ENCODE data around the gene FNBP1. TPM values are rescaled to one million over a fixed set of nuclear protein-coding genes. Genes with fewer than 3 reads are reported as not detected.

The FNBP1 gene
- polyA plus RNA-seq, 1 of the 3 experiments (the other 2 are of a cell fraction) = 11.0 TPM

GRCh38 chr9:129864991-129865647 lies 177.9 kb downstream of the FNBP1 start (continued):
- TF ChIP-seq FOXM1 (IDR thresholded peaks at IDR 0.05; ENCODE audit: low read depth) (no peak), FOXJ3 (CRISPR knock-in tag; IDR thresholded peaks at IDR 0.05) (no peak), EP300 (IDR thresholded peaks at IDR 0.05; ENCODE audit: borderline replicate concordance in 1 of 2, low read depth in 1 of 2, low read length in 1 of 2) (no peak), FOSL2 (IDR thresholded peaks at IDR 0.05; ENCODE audit: borderline replicate concordance, low read depth) (no peak)
- TF ChIP-seq, protein P1, sequence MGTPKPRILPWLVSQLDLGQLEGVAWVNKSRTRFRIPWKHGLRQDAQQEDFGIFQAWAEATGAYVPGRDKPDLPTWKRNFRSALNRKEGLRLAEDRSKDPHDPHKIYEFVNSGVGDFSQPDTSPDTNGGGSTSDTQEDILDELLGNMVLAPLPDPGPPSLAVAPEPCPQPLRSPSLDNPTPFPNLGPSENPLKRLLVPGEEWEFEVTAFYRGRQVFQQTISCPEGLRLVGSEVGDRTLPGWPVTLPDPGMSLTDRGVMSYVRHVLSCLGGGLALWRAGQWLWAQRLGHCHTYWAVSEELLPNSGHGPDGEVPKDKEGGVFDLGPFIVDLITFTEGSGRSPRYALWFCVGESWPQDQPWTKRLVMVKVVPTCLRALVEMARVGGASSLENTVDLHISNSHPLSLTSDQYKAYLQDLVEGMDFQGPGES (IDR thresholded peaks at IDR 0.05; ENCODE audit: low read depth, low read length) = no peak

DNA sequence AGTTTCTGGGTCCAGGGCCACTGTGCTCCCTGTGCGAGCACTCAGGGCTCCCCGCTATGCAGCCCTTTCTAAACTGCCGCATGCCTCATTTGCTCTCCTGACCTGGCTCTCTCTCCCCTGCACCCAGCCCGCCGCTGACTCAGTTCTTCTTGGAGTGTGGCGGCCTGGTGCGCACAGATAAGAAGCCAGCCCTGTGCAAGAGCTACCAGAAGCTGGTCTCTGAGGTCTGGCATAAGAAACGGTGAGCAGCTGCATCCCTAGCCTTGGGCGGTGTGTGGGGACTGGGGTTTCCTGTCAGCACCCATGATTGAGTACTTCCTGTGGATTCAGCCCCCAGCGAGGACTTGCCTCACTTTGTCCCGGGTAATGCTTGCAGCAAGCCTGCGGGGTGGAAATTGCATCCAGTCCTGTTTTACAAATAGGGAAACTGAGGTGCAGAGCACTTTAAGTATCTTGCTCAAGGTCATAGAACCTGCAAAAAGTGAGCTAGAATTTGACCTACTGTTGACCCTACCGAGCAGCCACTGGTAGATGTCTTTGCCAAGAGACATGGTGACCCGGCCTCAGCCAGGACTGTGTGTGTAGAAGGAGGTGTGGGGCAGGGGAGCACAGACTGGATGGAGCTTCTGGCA lies 179.8 kb downstream of the FNBP1 start:
- Histone ChIP-seq H3K9me2 (no peaks in the 10 kb centered on the region), H3F3A (replicated peaks; ENCODE audit: insufficient read depth) (no peaks in the 10 kb centered on the region), H4K20me1 (ENCODE audit: insufficient read depth) (no peaks in the 10 kb centered on the region), H2AFZ (ENCODE audit: low read depth) (no peak overlapping the region), H3K9me3 (no peaks in the 10 kb centered on the region), H3K36me3 (replicated peaks in 1 of 2; ENCODE audit: control insufficient read depth in 1 of 2, insufficient read depth in 2 of 2, low read length in 1 of 2) (peaks cover 5 to 24% of the 10 kb centered on the region in 2 experiments), H3K27ac (ENCODE audit: low read depth in 2 of 2, low read length in 1 of 2) (peak overlapping the region in 1 of 2 experiments; percentile 89; a peak in 2 of 4 replicates), H3K9ac (no peak overlapping the region), H3K4me1 (ENCODE audit: control insufficient read depth in 1 of 2, insufficient read depth in 2 of 2, low read depth in 1 of 2, low read length in 1 of 2) (peaks cover 0 to 14% of the 10 kb centered on the region in 2 experiments; a peak in 1 of 4 replicates), H3K4me3 (ENCODE audit: low read depth in 2 of 2, low read length in 1 of 2) (no peak overlapping the region), H3K4me2 (no peak overlapping the region), H3K27me3 (ENCODE audit: insufficient read depth) (no peaks in the 10 kb centered on the region), H3K79me2 (ENCODE audit: insufficient read depth) (no peaks in the 10 kb centered on the region)
- ChIA-PET CTCF (interaction anchor here (1.0 kb wide), 1 partner anchor 27 kb away, joined by 3 read pairs; no protein-coding TSS in a partner anchor), POLR2A (interaction anchor here (0.6 to 0.7 kb wide), 4 partner anchors 11 to 1766 kb away, joined by 3 read pairs; no protein-coding TSS in a partner anchor)
- 61% methylated on average over 14 of the region's 14 CpGs for WGBS (ENCODE audit: low lambda C conversion rate)
- peak; percentile 75; the same call in 1 of the 2 replicates for TF ChIP-seq FOXJ3 (CRISPR knock-in tag; IDR thresholded peaks at IDR 0.05)
- TF ChIP-seq GATA2 (CRISPR knock-in tag; IDR thresholded peaks at IDR 0.05) = peak; percentile 73
- TF ChIP-seq RCOR1 (IDR thresholded peaks at IDR 0.05; ENCODE audit: low read length) = peak; percentile 59
- TF ChIP-seq FOXM1 (IDR thresholded peaks at IDR 0.05; ENCODE audit: low read depth) = no peak
- peak in 1 of 2 experiments; percentile 81; a peak in 2 of 4 replicates for TF ChIP-seq EP300 (IDR thresholded peaks at IDR 0.05; ENCODE audit: borderline replicate concordance in 1 of 2, low read depth in 1 of 2, low read length in 1 of 2)
- TF ChIP-seq, protein P2, sequence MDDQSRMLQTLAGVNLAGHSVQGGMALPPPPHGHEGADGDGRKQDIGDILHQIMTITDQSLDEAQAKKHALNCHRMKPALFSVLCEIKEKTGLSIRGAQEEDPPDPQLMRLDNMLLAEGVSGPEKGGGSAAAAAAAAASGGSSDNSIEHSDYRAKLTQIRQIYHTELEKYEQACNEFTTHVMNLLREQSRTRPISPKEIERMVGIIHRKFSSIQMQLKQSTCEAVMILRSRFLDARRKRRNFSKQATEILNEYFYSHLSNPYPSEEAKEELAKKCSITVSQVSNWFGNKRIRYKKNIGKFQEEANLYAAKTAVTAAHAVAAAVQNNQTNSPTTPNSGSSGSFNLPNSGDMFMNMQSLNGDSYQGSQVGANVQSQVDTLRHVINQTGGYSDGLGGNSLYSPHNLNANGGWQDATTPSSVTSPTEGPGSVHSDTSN (IDR thresholded peaks at IDR 0.05) = peak; percentile 56
- TF ChIP-seq RAD21 (IDR thresholded peaks at IDR 0.05; ENCODE audit: low read length) = peak; percentile 27; the same call in 1 of the 2 replicates
- peak; percentile 34; the same call in 1 of the 2 replicates for TF ChIP-seq MXI1 (IDR thresholded peaks at IDR 0.05; ENCODE audit: low read depth, low read length)
- no peak for TF ChIP-seq MEF2A (IDR thresholded peaks at IDR 0.05; ENCODE audit: borderline replicate concordance, low read depth)
- TF ChIP-seq GABPA (IDR thresholded peaks at IDR 0.05; ENCODE audit: low read depth) = no peak
- peak; percentile 46; the same call in 1 of the 2 replicates for TF ChIP-seq TCF12 (IDR thresholded peaks at IDR 0.05)
- TF ChIP-seq CHD2 (IDR thresholded peaks at IDR 0.05; ENCODE audit: low read length, partially characterized antibody) = peak; percentile 74
- TF ChIP-seq EZH2phosphoT487 (IDR thresholded peaks at IDR 0.05; ENCODE audit: borderline replicate concordance, low read depth) = no peak
- DNase-seq = peak; percentile 85
